GM18517 (cell line): ENCODE results near the gene TSPAN18.

Experiments
- ATAC-seq: cut with Tn5 transposase; IDR thresholded peaks from one replicate; pipeline ENCODE4 v1.9.1; 2021; ENCODE audit warnings: mild to moderate bottlenecking, moderate library complexity; ENCODE audit not compliant: unreplicated experiment

TSPAN18 gene

GRCh38 chr11:44709966-44710365, 16.8 kb upstream of the TSPAN18 start:
- ATAC-seq, result no peak

- no peak for ATAC-seq
Observed at GRCh38 chr11:44711113-44711786, 15.5 kb upstream of the TSPAN18 start.

- ATAC-seq, result no peak
Observed at GRCh38 chr11:44711787-44712608, 14.8 kb upstream of the TSPAN18 start.

GRCh38 chr11:44713022-44713421, 13.7 kb upstream of the TSPAN18 start:
- no peak for ATAC-seq

- ATAC-seq, result no peak
Observed at GRCh38 chr11:44716256-44716655, 10.5 kb upstream of the TSPAN18 start.

- ATAC-seq, result no peak
Observed at GRCh38 chr11:44718057-44718456, 8.7 kb upstream of the TSPAN18 start.

GRCh38 chr11:44718612-44719390, 8.0 kb upstream of the TSPAN18 start:
- no peak for ATAC-seq

- no peak for ATAC-seq
Observed at GRCh38 chr11:44725016-44725685, 1.6 kb upstream of the TSPAN18 start.

GRCh38 chr11:44725757-44726282, 942 bp upstream of the TSPAN18 start:
- peak; percentile 16 for ATAC-seq

- ATAC-seq, result no peak
Observed at GRCh38 chr11:44727114-44727372, 281 bp downstream of the TSPAN18 start.

- ATAC-seq, result no peak
Observed at GRCh38 chr11:44727373-44728287, 868 bp downstream of the TSPAN18 start.

- ATAC-seq, result no peak
Observed at GRCh38 chr11:44728491-44728910, 1.7 kb downstream of the TSPAN18 start.

- ATAC-seq, result no peak
Observed at GRCh38 chr11:44729063-44729462, 2.3 kb downstream of the TSPAN18 start.

GRCh38 chr11:44729713-44730112, 3.0 kb downstream of the TSPAN18 start:
- no peak for ATAC-seq

- no peak for ATAC-seq
Observed at GRCh38 chr11:44730775-44731174, 4.0 kb downstream of the TSPAN18 start.

- ATAC-seq, result no peak
Observed at GRCh38 chr11:44731685-44732430, 5.1 kb downstream of the TSPAN18 start.

- no peak for ATAC-seq
Observed at GRCh38 chr11:44732564-44732963, 5.8 kb downstream of the TSPAN18 start.

- no peak for ATAC-seq
Observed at GRCh38 chr11:44733877-44734276, 7.1 kb downstream of the TSPAN18 start.

- no peak for ATAC-seq
Observed at GRCh38 chr11:44734843-44735381, 8.2 kb downstream of the TSPAN18 start.
